Measurements from ENCODE around the gene THRB.

THRB gene

DNA sequence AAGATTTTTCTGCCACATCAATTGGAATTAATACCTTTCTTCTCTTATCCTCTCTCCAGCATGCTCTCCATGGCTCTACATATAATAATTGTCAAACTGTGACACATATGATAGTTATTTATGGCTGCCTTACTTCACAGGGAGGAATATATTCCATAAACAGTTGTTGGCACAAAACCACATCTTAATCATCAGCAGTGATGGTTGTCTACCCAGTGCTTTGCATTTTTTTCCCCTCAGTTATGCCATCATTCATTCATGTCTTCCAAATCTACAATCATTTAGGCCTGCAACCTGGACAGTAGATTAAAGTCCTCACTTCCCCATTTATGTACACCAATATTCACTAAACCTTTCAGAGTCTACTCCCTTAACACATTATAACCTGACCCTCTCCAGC, 107.7 kb downstream of the THRB start:
- no peaks in the 10 kb centered on the region for H3K9me3 ChIP-seq
- H3K36me3 ChIP-seq, result no peaks in the 10 kb centered on the region
- no peak for TF ChIP-seq CTCF (IDR thresholded peaks at IDR 0.05; ENCODE audit: low read depth, low read length)
- no peaks in the 10 kb centered on the region for H3K4me1 ChIP-seq
- no peak overlapping the region for H3K4me3 ChIP-seq (ENCODE audit: low read depth, low read length)
- no peak for DNase-seq
- H3K27me3 ChIP-seq, result no peaks in the 10 kb centered on the region

GRCh38 chr3:24386458-24386857, 108.2 kb downstream of the THRB start:
- H3K27me3 ChIP-seq, result no peaks in the 10 kb centered on the region

GRCh38 chr3:24385012-24385615, 109.5 kb downstream of the THRB start:
- H3K9me3 ChIP-seq, result no peaks in the 10 kb centered on the region
- H3K4me3 ChIP-seq (ENCODE audit: low read depth, low read length), result no peak overlapping the region
- no peak for TF ChIP-seq CTCF (IDR thresholded peaks at IDR 0.05; ENCODE audit: low read depth, low read length)
- DNase-seq, result no peak
- no peaks in the 10 kb centered on the region for H3K36me3 ChIP-seq
- H3K4me1 ChIP-seq, result no peaks in the 10 kb centered on the region
- no peaks in the 10 kb centered on the region for H3K27me3 ChIP-seq

More at GRCh38 chr3:24386458-24386857, 108.2 kb downstream of the THRB start:
- no peak for TF ChIP-seq CTCF (IDR thresholded peaks at IDR 0.05; ENCODE audit: low read depth, low read length)
- no peak for DNase-seq
- no peaks in the 10 kb centered on the region for H3K36me3 ChIP-seq
- H3K4me1 ChIP-seq, result no peaks in the 10 kb centered on the region
- H3K4me3 ChIP-seq (ENCODE audit: low read depth, low read length), result no peak overlapping the region
- no peaks in the 10 kb centered on the region for H3K9me3 ChIP-seq

DNA sequence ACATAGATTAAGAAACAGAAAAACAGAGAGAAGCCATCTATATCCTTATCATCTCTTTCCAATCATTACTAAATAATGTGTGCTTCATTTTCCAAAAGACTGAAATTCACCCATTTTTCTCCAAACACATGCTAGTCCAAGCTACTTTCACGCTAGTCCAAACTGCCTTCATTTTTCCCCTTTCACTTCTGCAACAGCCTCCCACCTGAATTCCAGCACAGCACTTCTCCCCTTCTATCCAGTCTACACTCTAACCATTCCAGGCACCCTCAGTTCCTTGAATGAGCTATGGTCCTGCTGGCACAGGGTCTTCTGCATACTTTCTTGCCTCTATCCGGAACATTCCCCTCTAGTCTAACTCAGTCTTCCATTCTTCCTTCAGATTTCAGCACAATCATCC, 112.0 kb downstream of the THRB start:
- Histone ChIP-seq H3K36me3 (no peaks in the 10 kb centered on the region), H3K4me3 (ENCODE audit: low read depth, low read length) (no peak overlapping the region), H3K9me3 (no peaks in the 10 kb centered on the region), H3K27me3 (no peaks in the 10 kb centered on the region), H3K4me1 (no peaks in the 10 kb centered on the region)
- DNase-seq, result no peak
- TF ChIP-seq CTCF (IDR thresholded peaks at IDR 0.05; ENCODE audit: low read depth, low read length), result no peak

DNA sequence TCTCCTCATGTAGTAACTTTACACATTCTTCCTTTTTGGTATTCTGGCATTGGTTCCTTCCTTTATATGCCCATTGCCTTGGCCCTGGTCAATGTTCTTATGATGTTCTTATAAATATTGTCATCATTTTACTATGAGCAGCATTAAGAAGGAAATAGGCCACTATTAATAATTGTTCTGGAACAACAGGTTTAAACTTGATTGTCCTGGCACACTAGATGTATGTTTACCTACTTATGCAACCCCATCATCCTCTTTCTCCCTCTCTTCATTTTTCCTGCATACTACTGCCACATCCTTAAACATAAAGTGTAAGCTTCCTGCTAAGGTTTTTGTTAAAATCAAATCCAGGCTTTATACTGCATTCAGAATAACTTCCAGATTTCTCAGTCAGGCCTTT, 114.7 kb downstream of the THRB start:
- no peaks in the 10 kb centered on the region for H3K36me3 ChIP-seq
- no peaks in the 10 kb centered on the region for H3K4me1 ChIP-seq
- DNase-seq, result no peak
- H3K27me3 ChIP-seq, result no peaks in the 10 kb centered on the region
- H3K4me3 ChIP-seq (ENCODE audit: low read depth, low read length), result no peak overlapping the region
- TF ChIP-seq CTCF (IDR thresholded peaks at IDR 0.05; ENCODE audit: low read depth, low read length), result no peak
- H3K9me3 ChIP-seq, result no peaks in the 10 kb centered on the region

- Histone ChIP-seq H3K4me1 (no peaks in the 10 kb centered on the region), H3K9me3 (no peaks in the 10 kb centered on the region), H3K4me3 (ENCODE audit: low read depth, low read length) (no peak overlapping the region), H3K27me3 (no peaks in the 10 kb centered on the region), H3K36me3 (no peaks in the 10 kb centered on the region)
- TF ChIP-seq CTCF (IDR thresholded peaks at IDR 0.05; ENCODE audit: low read depth, low read length), result no peak
- DNase-seq, result no peak
These were observed 116.3 kb downstream of the THRB start for GRCh38 chr3:24378313-24378712.

Measured in BE2C (cell line).